Astrocyte of the cerebellum (primary cell): ENCODE data around the gene PFN3.

ENCODE experiments used
- DNase-seq: peaks from one replicate; pipeline ENCODE4 v3.0.0-alpha.2; 2011; ENCODE audit warnings: low read depth
- H3K4me3 ChIP-seq: 2 replicates; pipeline ENCODE4 v1.5.1; 2011; ENCODE audit warnings: mild to moderate bottlenecking, low read depth, low read length, moderate library complexity
- in situ Hi-C: cut with HindIII; loops from 2 replicates; pipeline ENCODE4 v1.10.0; 2017; ENCODE audit warnings: low sequenced_read_pairs
- TF ChIP-seq, protein P1 (sequence below): IDR thresholded peaks from 2 replicates; pipeline ENCODE4 v1.5.1; 2012; ENCODE audit warnings: low read length, low read depth, moderate library complexity, mild to moderate bottlenecking; ENCODE audit errors: missing control alignments

The PFN3 gene

GRCh38 chr5:177372910-177373309 is 27.6 kb downstream of the PFN3 start:
- TF ChIP-seq, protein P1, sequence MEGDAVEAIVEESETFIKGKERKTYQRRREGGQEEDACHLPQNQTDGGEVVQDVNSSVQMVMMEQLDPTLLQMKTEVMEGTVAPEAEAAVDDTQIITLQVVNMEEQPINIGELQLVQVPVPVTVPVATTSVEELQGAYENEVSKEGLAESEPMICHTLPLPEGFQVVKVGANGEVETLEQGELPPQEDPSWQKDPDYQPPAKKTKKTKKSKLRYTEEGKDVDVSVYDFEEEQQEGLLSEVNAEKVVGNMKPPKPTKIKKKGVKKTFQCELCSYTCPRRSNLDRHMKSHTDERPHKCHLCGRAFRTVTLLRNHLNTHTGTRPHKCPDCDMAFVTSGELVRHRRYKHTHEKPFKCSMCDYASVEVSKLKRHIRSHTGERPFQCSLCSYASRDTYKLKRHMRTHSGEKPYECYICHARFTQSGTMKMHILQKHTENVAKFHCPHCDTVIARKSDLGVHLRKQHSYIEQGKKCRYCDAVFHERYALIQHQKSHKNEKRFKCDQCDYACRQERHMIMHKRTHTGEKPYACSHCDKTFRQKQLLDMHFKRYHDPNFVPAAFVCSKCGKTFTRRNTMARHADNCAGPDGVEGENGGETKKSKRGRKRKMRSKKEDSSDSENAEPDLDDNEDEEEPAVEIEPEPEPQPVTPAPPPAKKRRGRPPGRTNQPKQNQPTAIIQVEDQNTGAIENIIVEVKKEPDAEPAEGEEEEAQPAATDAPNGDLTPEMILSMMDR: no peak
- in situ Hi-C loops: no loop called here
- H3K4me3 ChIP-seq: no peak overlapping the region
- DNase-seq: no peak

DNA sequence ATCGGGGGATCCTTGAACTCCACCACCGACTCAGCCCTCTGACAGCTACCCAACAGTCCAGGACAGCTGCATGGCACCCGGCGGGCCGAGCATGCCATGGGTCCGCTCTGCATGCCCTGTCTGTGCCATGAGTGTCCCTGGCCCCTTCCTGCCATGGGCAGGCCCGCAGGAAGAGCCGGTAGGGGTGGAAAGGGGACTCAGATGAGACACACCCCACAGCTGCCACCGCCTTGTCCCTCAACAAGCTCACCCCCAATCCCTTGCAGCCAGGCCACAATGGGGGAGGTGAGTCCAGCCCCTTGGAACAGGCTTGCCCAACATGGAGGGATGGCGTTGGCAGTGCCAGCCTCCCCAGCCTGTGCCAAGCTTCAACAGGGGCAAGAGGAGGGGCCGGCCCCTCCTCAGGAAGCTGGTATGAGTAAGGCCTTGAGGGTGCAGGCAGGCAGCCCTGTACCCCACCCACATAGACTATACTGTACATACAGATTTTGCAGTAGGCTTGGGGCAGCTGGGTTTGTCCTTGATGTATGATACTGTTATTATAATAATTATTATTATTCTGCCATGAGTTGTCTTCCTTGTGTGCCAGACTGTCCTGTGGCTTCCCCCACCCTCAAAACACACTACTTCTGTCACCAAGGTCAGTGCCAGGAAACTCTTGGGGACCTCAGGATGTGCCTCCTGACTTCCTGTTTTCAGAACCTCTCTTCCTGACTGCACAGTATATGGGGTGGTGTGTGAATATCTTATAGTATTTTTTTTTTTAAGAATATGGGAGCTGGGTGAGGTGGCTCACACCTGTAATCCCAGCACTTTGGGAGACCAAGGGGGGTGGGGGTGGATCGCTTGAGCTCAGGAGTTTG is 28.2 kb downstream of the PFN3 start:
- DNase-seq: no peak
- in situ Hi-C loops: no loop called here
- H3K4me3 ChIP-seq: no peak overlapping the region
- TF ChIP-seq, protein P1: no peak

DNA sequence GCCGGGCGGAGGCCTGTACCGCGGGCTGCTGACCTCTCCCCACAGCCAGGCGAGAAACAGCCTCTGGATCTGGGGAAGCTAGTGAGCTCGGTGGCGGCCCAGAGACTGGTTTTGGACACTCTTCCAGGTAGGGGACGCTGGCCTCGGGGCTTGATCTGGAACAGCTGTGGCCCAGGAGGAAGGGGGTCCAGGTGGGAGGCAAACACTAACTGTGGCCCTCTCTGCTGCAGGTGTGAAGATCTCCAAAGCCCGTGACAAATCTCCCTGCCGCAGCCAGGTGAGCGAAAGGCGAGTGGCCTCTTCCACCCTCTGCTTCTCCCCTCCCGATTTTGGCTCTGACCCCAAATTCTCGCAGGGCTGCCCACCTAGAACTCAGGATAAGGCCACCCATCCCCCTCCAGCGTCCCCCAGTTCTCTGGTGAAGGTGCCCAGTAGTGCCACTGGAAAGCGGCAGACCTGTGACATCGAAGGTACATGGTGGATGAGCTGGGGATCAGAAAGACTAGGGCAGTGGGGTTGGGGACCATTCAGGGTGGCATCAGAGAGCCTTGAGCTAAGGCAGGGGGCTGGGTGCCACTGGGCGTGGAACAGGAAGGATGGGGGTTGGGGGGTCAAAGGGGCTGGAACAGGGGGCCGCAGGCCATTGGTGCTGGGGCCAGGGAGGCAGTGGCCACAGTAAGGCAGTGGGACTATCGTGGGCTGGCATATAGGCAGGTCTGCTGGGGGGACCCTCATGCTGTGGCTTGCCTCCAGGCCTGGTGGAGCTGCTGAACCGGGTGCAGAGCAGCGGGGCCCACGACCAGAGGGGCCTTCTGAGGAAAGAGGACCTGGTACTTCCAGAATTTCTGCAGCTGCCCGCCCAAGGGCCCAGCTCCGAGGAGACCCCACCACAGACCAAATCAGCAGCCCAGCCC is 29.1 kb downstream of the PFN3 start:
- TF ChIP-seq, protein P1: no peak
- no peak for DNase-seq
- in situ Hi-C loops: no loop called here
- peak overlapping the region; percentile 22 for H3K4me3 ChIP-seq

DNA sequence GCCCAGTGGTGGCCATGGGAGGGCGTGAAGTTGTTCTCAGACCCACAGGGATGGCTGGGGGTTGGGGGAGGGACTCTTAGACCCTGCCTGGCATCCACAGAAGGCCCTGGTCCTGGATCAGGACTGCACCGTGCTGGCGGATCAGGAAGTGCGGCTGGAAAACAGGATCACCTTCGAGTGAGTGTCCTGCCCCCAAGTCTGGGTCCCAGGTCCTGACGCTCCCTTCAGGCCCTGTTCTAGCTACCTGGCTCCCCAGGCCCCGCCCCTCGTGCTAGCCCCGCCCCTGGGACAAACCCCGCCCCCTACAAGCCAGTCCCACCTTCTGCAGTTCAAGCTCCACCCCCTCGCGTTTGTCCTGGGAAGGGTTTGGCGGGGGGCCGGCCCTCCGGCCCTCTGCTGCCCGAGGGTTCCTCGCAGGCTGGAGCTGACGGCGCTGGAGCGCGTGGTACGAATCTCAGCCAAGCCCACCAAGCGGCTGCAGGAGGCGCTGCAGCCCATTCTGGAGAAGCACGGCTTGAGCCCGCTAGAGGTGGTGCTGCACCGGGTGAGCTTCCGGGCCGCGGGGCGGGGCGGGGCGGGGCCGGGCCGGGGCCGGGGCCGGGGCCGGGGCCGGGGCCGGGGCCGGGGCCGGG is 29.9 kb downstream of the PFN3 start:
- in situ Hi-C loops: no loop called here
- DNase-seq: peak; percentile 55
- TF ChIP-seq, protein P1: peak; percentile 53
- H3K4me3 ChIP-seq: peak overlapping the region; percentile 22

DNA sequence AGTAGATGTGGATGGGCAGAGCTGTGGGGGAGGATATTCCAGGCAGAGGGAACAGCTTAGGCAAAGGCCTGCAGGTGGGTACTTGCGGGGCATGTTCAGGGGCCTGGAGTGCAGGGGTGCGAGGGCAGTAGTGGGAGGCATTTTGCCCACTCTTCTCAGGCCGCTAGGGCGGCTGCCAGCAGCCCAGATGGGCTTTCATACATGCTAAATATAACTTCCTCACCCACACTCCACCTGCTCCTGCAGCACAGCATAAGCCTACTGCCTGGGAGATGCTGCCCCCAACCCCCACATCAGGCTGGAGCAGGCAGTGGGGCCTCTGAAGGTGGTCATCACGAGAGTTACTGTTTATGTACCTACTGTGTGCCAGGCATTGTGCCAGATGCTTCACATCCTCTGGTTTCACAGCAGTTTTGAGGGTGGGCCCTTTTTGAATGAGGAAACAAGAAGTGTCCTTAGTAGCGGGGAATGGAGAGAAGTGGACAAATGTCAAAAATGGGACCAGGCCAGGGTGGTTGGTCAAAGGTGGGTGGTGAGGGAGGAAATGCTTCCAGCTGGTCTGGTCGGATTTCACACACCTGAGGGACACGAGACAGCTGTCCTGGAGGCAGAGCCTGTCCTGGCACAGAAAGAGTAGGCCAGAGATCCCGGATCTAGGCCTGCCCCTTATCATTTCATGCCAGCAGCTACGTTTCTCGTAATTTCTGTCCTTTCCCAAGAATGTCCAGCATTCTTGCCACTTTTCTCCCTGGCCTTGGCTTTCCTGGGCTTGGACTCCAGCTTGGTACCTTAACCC is 30.6 kb downstream of the PFN3 start:
- no peak overlapping the region for H3K4me3 ChIP-seq
- TF ChIP-seq, protein P1: no peak
- DNase-seq: no peak
- in situ Hi-C loops: no loop called here
